ENCODE results near the gene EP400. TPM values are rescaled to one million over a fixed set of nuclear protein-coding genes. Genes with fewer than 3 reads are reported as not detected.
A peak's percentile ranks its signal among the peaks of the same experiment; 100 is the strongest.

Gene EP400
- total and polyA plus RNA-seq, 4 experiments from 2014 or later: 0.94 to 86.6 (median 43.8) TPM

GRCh38 chr12:132052196-132052932 is 102.6 kb downstream of the EP400 start:
- no peaks in the 10 kb centered on the region for H3K9me3 ChIP-seq (ENCODE audit: control insufficient read depth in 1 of 2, low read length in 2 of 2)
- H3K36me3 ChIP-seq (ENCODE audit: insufficient read depth, low read length): peaks cover 72% of the 10 kb centered on the region
- DNase-seq: no peak
- H3K4me1 ChIP-seq (ENCODE audit: insufficient read depth, low read length): no peaks in the 10 kb centered on the region
- H3K27me3 ChIP-seq (ENCODE audit: insufficient read depth, low read length): no peaks in the 10 kb centered on the region
- H3K4me3 ChIP-seq (ENCODE audit: low read length in 2 of 2): no peak overlapping the region
- peaks cover 0 to 2% (median under 1%) of the 10 kb centered on the region in 4 donors for H3K4me1 Mint-ChIP-seq
- intact Hi-C loops (cut with micrococcal nuclease): no loop called here
- peak overlapping the region in 2 of 7 donors; percentile 47 to 61 for H3K27ac Mint-ChIP-seq
- H3K27ac ChIP-seq (ENCODE audit: low read depth, low read length): no peak overlapping the region
- H3K36me3 Mint-ChIP-seq: peaks cover 54 to 82% of the 10 kb centered on the region in 2 donors
- ChIA-PET POLR2A (ENCODE audit: partially characterized antibody) (no interaction called here), CTCF (ENCODE audit: partially characterized antibody) (no interaction called here)
- no peak overlapping the region for H3K4me3 Mint-ChIP-seq
- H3K27me3 Mint-ChIP-seq: no peaks in the 10 kb centered on the region
- peaks cover 0 to 3% (median 0%) of the 10 kb centered on the region in 8 donors for H3K9me3 Mint-ChIP-seq

DNA sequence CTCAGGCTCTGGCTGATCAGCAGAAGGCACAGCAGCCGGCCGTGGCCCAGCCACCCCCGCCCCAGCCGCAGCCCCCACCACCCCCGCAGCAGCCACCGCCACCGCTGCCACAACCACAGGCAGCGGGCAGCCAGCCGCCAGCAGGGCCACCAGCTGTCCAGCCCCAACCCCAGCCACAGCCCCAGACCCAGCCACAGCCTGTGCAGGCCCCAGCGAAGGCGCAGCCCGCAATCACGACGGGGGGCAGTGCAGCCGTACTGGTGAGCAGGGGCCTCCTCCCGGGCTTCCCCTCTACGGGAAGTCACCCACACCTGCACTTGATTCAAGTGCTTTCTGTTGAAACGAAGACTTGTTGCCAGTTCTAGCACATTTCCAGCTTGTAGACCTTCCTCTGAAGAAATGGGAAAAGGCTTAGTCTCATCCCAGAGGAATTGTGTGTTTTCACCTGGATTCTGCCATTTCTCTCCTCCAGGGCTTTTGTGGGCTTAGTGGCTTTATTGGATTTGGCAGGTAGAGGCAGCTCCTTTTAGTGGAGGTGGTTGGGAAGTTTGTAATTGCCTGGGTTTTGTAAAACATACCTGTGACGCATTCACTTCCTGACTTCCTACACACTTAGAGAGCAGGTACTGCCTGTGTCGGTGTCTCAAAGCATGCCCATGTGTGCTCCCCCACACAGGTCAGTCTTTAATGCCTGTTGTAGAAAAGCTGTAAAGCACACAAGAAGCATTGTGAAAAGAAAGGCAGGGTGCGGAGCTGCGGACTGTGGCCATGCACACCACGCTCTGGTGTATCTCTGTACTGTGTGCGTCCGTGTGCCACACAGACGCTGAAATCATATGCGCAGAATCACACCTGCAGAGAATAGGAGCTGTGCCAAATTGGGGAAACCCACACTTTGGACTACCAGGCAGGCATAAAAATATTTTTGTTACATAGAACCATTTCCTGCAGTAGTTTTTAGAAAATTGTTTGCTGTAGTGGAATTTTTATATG is 103.9 kb downstream of the EP400 start:
- Histone ChIP-seq H3K27ac (ENCODE audit: low read depth, low read length) (no peak overlapping the region), H3K4me1 (ENCODE audit: insufficient read depth, low read length) (no peaks in the 10 kb centered on the region), H3K36me3 (ENCODE audit: insufficient read depth, low read length) (peaks cover 84% of the 10 kb centered on the region), H3K4me3 (ENCODE audit: low read length in 2 of 2) (no peak overlapping the region), H3K9me3 (ENCODE audit: control insufficient read depth in 1 of 2, low read length in 2 of 2) (no peaks in the 10 kb centered on the region), H3K27me3 (ENCODE audit: insufficient read depth, low read length) (no peaks in the 10 kb centered on the region)
- no peak for DNase-seq
- POLR2A ChIA-PET (ENCODE audit: partially characterized antibody): no interaction called here
- CTCF ChIA-PET (ENCODE audit: partially characterized antibody): no interaction called here
- intact Hi-C loops (cut with micrococcal nuclease): no loop called here
- Mint-ChIP-seq H3K9me3 (peaks cover 0 to 3% (median 0%) of the 10 kb centered on the region in 8 donors), H3K4me1 (peaks cover 0 to 2% (median 0%) of the 10 kb centered on the region in 4 donors), H3K27ac (peak overlapping the region in 1 of 7 donors; percentile 62), H3K27me3 (no peaks in the 10 kb centered on the region), H3K36me3 (peaks cover 59 to 85% of the 10 kb centered on the region in 2 donors), H3K4me3 (no peak overlapping the region)

GRCh38 chr12:132054983-132055382 is 105.2 kb downstream of the EP400 start:
- POLR2A ChIA-PET (ENCODE audit: partially characterized antibody): no interaction called here
- Mint-ChIP-seq H3K27me3 (no peaks in the 10 kb centered on the region), H3K36me3 (peaks cover 55 to 76% of the 10 kb centered on the region in 2 donors), H3K4me3 (no peak overlapping the region), H3K4me1 (no peaks in the 10 kb centered on the region), H3K27ac (peak overlapping the region in 2 of 7 donors; percentile 43 to 82), H3K9me3 (peaks cover 0 to 3% (median 0%) of the 10 kb centered on the region in 8 donors)
- Histone ChIP-seq H3K27me3 (ENCODE audit: insufficient read depth, low read length) (no peaks in the 10 kb centered on the region), H3K4me3 (ENCODE audit: low read length in 2 of 2) (no peak overlapping the region), H3K9me3 (ENCODE audit: control insufficient read depth in 1 of 2, low read length in 2 of 2) (no peaks in the 10 kb centered on the region), H3K36me3 (ENCODE audit: insufficient read depth, low read length) (peaks cover 76% of the 10 kb centered on the region), H3K4me1 (ENCODE audit: insufficient read depth, low read length) (no peaks in the 10 kb centered on the region), H3K27ac (ENCODE audit: low read depth, low read length) (no peak overlapping the region)
- intact Hi-C loops (cut with micrococcal nuclease): no loop called here
- DNase-seq: no peak
- CTCF ChIA-PET (ENCODE audit: partially characterized antibody): interaction anchor here (0.6 kb wide), 1 partner anchor 558 kb away, joined by 3 read pairs; no protein-coding TSS in a partner anchor

- no peaks in the 10 kb centered on the region for H3K4me1 ChIP-seq (ENCODE audit: insufficient read depth, low read length)
- peaks cover 0 to 3% (median 0%) of the 10 kb centered on the region in 8 donors for H3K9me3 Mint-ChIP-seq
- no peaks in the 10 kb centered on the region for H3K4me1 Mint-ChIP-seq
- peaks cover 48 to 75% of the 10 kb centered on the region in 2 donors for H3K36me3 Mint-ChIP-seq
- CTCF ChIA-PET (ENCODE audit: partially characterized antibody): no interaction called here
- peak overlapping the region in 1 of 7 donors; percentile 47 for H3K27ac Mint-ChIP-seq
- H3K4me3 ChIP-seq (ENCODE audit: low read length in 2 of 2): no peak overlapping the region
- no peaks in the 10 kb centered on the region for H3K27me3 ChIP-seq (ENCODE audit: insufficient read depth, low read length)
- no peak overlapping the region for H3K27ac ChIP-seq (ENCODE audit: low read depth, low read length)
- no peak overlapping the region for H3K4me3 Mint-ChIP-seq
- H3K27me3 Mint-ChIP-seq: no peaks in the 10 kb centered on the region
- intact Hi-C loops (cut with micrococcal nuclease): no loop called here
- DNase-seq: no peak
- POLR2A ChIA-PET (ENCODE audit: partially characterized antibody): no interaction called here
- H3K36me3 ChIP-seq (ENCODE audit: insufficient read depth, low read length): peaks cover 70% of the 10 kb centered on the region
- H3K9me3 ChIP-seq (ENCODE audit: control insufficient read depth in 1 of 2, low read length in 2 of 2): no peaks in the 10 kb centered on the region
Observed at GRCh38 chr12:132055535-132056096, 105.9 kb downstream of the EP400 start.

- intact Hi-C loops (cut with micrococcal nuclease): no loop called here
- ChIA-PET CTCF (ENCODE audit: partially characterized antibody) (no interaction called here), POLR2A (ENCODE audit: partially characterized antibody) (no interaction called here)
- Histone ChIP-seq H3K27ac (ENCODE audit: low read depth, low read length) (no peak overlapping the region), H3K27me3 (ENCODE audit: insufficient read depth, low read length) (no peaks in the 10 kb centered on the region), H3K4me3 (ENCODE audit: low read length in 2 of 2) (no peak overlapping the region), H3K9me3 (ENCODE audit: control insufficient read depth in 1 of 2, low read length in 2 of 2) (no peaks in the 10 kb centered on the region), H3K4me1 (ENCODE audit: insufficient read depth, low read length) (no peaks in the 10 kb centered on the region), H3K36me3 (ENCODE audit: insufficient read depth, low read length) (peaks cover 67% of the 10 kb centered on the region)
- H3K4me1 Mint-ChIP-seq: no peaks in the 10 kb centered on the region
- no peak overlapping the region for H3K4me3 Mint-ChIP-seq
- peaks cover 0 to 3% (median 0%) of the 10 kb centered on the region in 8 donors for H3K9me3 Mint-ChIP-seq
- no peak overlapping the region for H3K27ac Mint-ChIP-seq
- H3K36me3 Mint-ChIP-seq: peaks cover 48 to 75% of the 10 kb centered on the region in 2 donors
- no peaks in the 10 kb centered on the region for H3K27me3 Mint-ChIP-seq
- no peak for DNase-seq
Observed at GRCh38 chr12:132056320-132056719, 106.6 kb downstream of the EP400 start.

- DNase-seq: no peak
- no peak overlapping the region for H3K27ac ChIP-seq (ENCODE audit: low read depth, low read length)
- no peak overlapping the region for H3K4me3 ChIP-seq (ENCODE audit: low read length in 2 of 2)
- no peaks in the 10 kb centered on the region for H3K4me1 ChIP-seq (ENCODE audit: insufficient read depth, low read length)
- Mint-ChIP-seq H3K27ac (peak overlapping the region in 1 of 7 donors; percentile 69), H3K27me3 (no peaks in the 10 kb centered on the region), H3K4me1 (no peaks in the 10 kb centered on the region), H3K9me3 (peaks cover 0 to 3% (median 0%) of the 10 kb centered on the region in 8 donors), H3K4me3 (no peak overlapping the region), H3K36me3 (peaks cover 50 to 78% of the 10 kb centered on the region in 2 donors)
- ChIA-PET CTCF (ENCODE audit: partially characterized antibody) (no interaction called here), POLR2A (ENCODE audit: partially characterized antibody) (no interaction called here)
- no peaks in the 10 kb centered on the region for H3K9me3 ChIP-seq (ENCODE audit: control insufficient read depth in 1 of 2, low read length in 2 of 2)
- no peaks in the 10 kb centered on the region for H3K27me3 ChIP-seq (ENCODE audit: insufficient read depth, low read length)
- intact Hi-C loops (cut with micrococcal nuclease): no loop called here
- peaks cover 67% of the 10 kb centered on the region for H3K36me3 ChIP-seq (ENCODE audit: insufficient read depth, low read length)
Observed at GRCh38 chr12:132056951-132057350, 107.2 kb downstream of the EP400 start.

DNA sequence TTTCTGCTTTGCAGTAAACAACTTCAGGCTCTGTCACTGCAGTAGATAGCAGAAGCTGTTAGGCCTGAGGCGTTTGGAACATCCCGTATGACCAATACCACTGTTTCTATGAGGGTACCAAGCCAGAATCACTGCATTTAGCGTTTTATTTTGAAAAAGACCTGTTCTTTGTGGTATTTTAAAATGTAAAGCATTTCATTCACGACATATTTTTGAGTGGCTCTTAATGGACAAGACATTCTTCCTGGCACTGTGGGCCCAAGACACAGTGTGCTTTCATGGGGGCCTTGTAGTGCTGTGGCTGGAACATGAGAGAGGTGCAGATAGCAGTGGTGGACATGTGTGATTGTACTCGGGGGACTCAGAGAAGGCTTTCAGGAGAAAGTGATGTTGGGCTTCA is 107.9 kb downstream of the EP400 start:
- Mint-ChIP-seq H3K9me3 (peaks cover 0 to 3% (median 0%) of the 10 kb centered on the region in 8 donors), H3K36me3 (peaks cover 49 to 77% of the 10 kb centered on the region in 2 donors), H3K27ac (peak overlapping the region in 2 of 7 donors; percentile 64 to 84), H3K27me3 (no peaks in the 10 kb centered on the region), H3K4me3 (no peak overlapping the region), H3K4me1 (peaks cover 0 to 4% (median 0%) of the 10 kb centered on the region in 4 donors)
- H3K27ac ChIP-seq (ENCODE audit: low read depth, low read length): no peak overlapping the region
- H3K36me3 ChIP-seq (ENCODE audit: insufficient read depth, low read length): peaks cover 63% of the 10 kb centered on the region
- H3K27me3 ChIP-seq (ENCODE audit: insufficient read depth, low read length): no peaks in the 10 kb centered on the region
- no peak overlapping the region for H3K4me3 ChIP-seq (ENCODE audit: low read length in 2 of 2)
- intact Hi-C loops (cut with micrococcal nuclease): no loop called here
- H3K4me1 ChIP-seq (ENCODE audit: insufficient read depth, low read length): no peaks in the 10 kb centered on the region
- ChIA-PET CTCF (ENCODE audit: partially characterized antibody) (no interaction called here), POLR2A (ENCODE audit: partially characterized antibody) (no interaction called here)
- no peak for DNase-seq
- H3K9me3 ChIP-seq (ENCODE audit: control insufficient read depth in 1 of 2, low read length in 2 of 2): no peaks in the 10 kb centered on the region

Data from CD4-positive, alpha-beta memory T cell (primary cell).